ENCODE measurements around the gene RTP5. TPM values are rescaled to one million over a fixed set of nuclear protein-coding genes. Genes with fewer than 3 reads are reported as not detected.

Gene RTP5
- total and polyA plus RNA-seq, 2 of the 8 experiments (the other 6 are each of a cell fraction or from before 2014, with no cell fraction given) = not detected

GRCh38 chr2:241868661-241869081 is 858 bp upstream of the RTP5 start:
- peaks cover 0 to 16% (median 0%) of the 10 kb centered on the region in 4 experiments; a peak in 3 of 7 replicates for H3K27me3 ChIP-seq (replicated peaks in 1 of 4; ENCODE audit: control insufficient read depth in 3 of 4, extremely low read depth in 1 of 4, insufficient read depth in 3 of 4, low read length in 3 of 4)

More at GRCh38 chr2:241868661-241869081, 858 bp upstream of the RTP5 start:
- Histone ChIP-seq H4K20me1 (replicated peaks in 1 of 2; ENCODE audit: control insufficient read depth in 1 of 2, insufficient read depth in 2 of 2, low read length in 2 of 2) (peaks cover 0 to 20% of the 10 kb centered on the region in 2 experiments), H3K9ac (replicated peaks in 1 of 4; ENCODE audit: extremely low read depth in 1 of 4, low read depth in 3 of 4, low read length in 3 of 4) (no peak overlapping the region), H2BK5ac (ENCODE audit: low read depth, low read length) (no peak overlapping the region), H3K79me2 (ENCODE audit: control insufficient read depth in 1 of 2, insufficient read depth in 2 of 2, low read length in 2 of 2) (no peaks in the 10 kb centered on the region), H2BK15ac (ENCODE audit: low read length) (no peak overlapping the region), H3K23me2 (ENCODE audit: low read depth, low read length) (peaks cover 20% of the 10 kb centered on the region), H3K4ac (replicated peaks; ENCODE audit: insufficient read length, low read depth, low read length) (no peak overlapping the region), H2BK12ac (ENCODE audit: low read depth, low read length) (no peak overlapping the region), H3K9me3 (ENCODE audit: insufficient read depth in 2 of 2, low read depth in 1 of 2, low read length in 1 of 2) (peaks cover 0 to 2% of the 10 kb centered on the region in 2 experiments; a peak in 2 of 4 replicates), H3K79me1 (ENCODE audit: low read depth, low read length) (peaks cover 4% of the 10 kb centered on the region; the same call in 1 of the 2 replicates), H3K4me2 (ENCODE audit: insufficient read depth in 1 of 2, low read depth in 2 of 2, low read length in 2 of 2) (no peak overlapping the region), H4K5ac (ENCODE audit: insufficient read length, low read depth, low read length) (no peak overlapping the region), H3K27ac (ENCODE audit: low read depth, low read length) (no peak overlapping the region), H2BK20ac (ENCODE audit: low read length) (no peak overlapping the region), H3K56ac (replicated peaks; ENCODE audit: insufficient read length, low read depth, low read length) (no peak overlapping the region), H4K91ac (replicated peaks; ENCODE audit: insufficient read length, low read length) (no peak overlapping the region), H3K36me3 (ENCODE audit: control insufficient read depth in 2 of 4, insufficient read depth in 4 of 4, low read length in 3 of 4) (no peaks in the 10 kb centered on the region; a peak in 1 of 8 replicates), H2AFZ (ENCODE audit: low read length) (no peak overlapping the region), H3K18ac (ENCODE audit: extremely low read depth, low read length) (no peak overlapping the region), H3K4me3 (ENCODE audit: extremely low read depth in 1 of 4, insufficient read depth in 2 of 4, low read depth in 3 of 4, low read length in 4 of 4) (no peak overlapping the region), H4K8ac (ENCODE audit: extremely low read depth, insufficient read depth, low read length) (no peak overlapping the region), H3K4me1 (replicated peaks in 1 of 4; ENCODE audit: control insufficient read depth in 3 of 4, insufficient read depth in 4 of 4, low read length in 3 of 4) (peaks cover 0 to 4% (median 3%) of the 10 kb centered on the region in 4 experiments; a peak in 5 of 7 replicates), H2BK120ac (replicated peaks; ENCODE audit: low read depth, low read length) (no peak overlapping the region), H3K23ac (ENCODE audit: insufficient read length) (no peak overlapping the region), H3K14ac (ENCODE audit: insufficient read length) (no peak overlapping the region), H2AK5ac (ENCODE audit: low read depth, low read length) (no peak overlapping the region)
- WGBS, 2 experiments (ENCODE audit: extremely low coverage in 1 of 2, insufficient coverage in 1 of 2, insufficient read length in 1 of 2, insufficient replicate concordance in 2 of 2, low coverage in 1 of 2, low lambda C conversion rate in 2 of 2, missing lambda C conversion rate in 1 of 2) = 87 to 100% methylated on average over 1 to 13 of the region's 15 CpGs
- no peak for FAIRE-seq
- no peak for TF ChIP-seq SP4 (IDR thresholded peaks at IDR 0.05; ENCODE audit: low read length)
- TF ChIP-seq RNF2 (IDR thresholded peaks at IDR 0.05; ENCODE audit: borderline replicate concordance, low read depth, low read length, missing control alignments, poor library complexity, severe bottlenecking) = no peak
- TF ChIP-seq BCL11A (IDR thresholded peaks at IDR 0.05; ENCODE audit: low read depth in 2 of 2, low read length in 2 of 2) = no peak
- POLR2A ChIA-PET (ENCODE audit: partially characterized antibody) = interaction anchor here (0.6 to 1.6 kb wide), 3 partner anchors 9 to 206 kb away, joined by 3 to 5 read pairs (median 5); no protein-coding TSS in a partner anchor
- CTCF ChIA-PET (ENCODE audit: partially characterized antibody) = interaction anchor here (0.7 to 3.8 kb wide), 8 partner anchors 9 to 512 kb away, joined by 3 to 23 read pairs (median 5); partner anchors contain the start of genes D2HGDH, FARP2 and ING5
- no peak for DNase-seq (ENCODE audit: low read depth in 1 of 2, low spot score in 2 of 2)
